ENCODE results near the gene SAPCD2. TPM values are rescaled to one million over a fixed set of nuclear protein-coding genes. Genes with fewer than 3 reads are reported as not detected.

The SAPCD2 gene
- total RNA-seq, 3 donors from 2014 or later, result 2.7 to 11.2 (median 6.0) TPM

GRCh38 chr9:137108608-137109249 is 38.4 kb upstream of the SAPCD2 start:
- no peak for ATAC-seq
- intact Hi-C loops (cut with DNase I, micrococcal nuclease), result no loop called here
- H3K4me1 ChIP-seq (ENCODE audit: low read depth), result no peaks in the 10 kb centered on the region
- no peak for DNase-seq
- no peak overlapping the region for H3K4me3 ChIP-seq
- H3K9me3 ChIP-seq, result no peaks in the 10 kb centered on the region
- no peaks in the 10 kb centered on the region for H3K36me3 ChIP-seq (ENCODE audit: low read depth)
- no peak for TF ChIP-seq CTCF (IDR thresholded peaks at IDR 0.05)

GRCh38 chr9:137107982-137108381 is 37.6 kb upstream of the SAPCD2 start:
- intact Hi-C loops (cut with DNase I, micrococcal nuclease), result no loop called here
- H3K4me1 ChIP-seq (ENCODE audit: low read depth), result no peaks in the 10 kb centered on the region
- H3K9me3 ChIP-seq, result no peaks in the 10 kb centered on the region
- no peaks in the 10 kb centered on the region for H3K36me3 ChIP-seq (ENCODE audit: low read depth)
- no peak for ATAC-seq
- no peak overlapping the region for H3K4me3 ChIP-seq
- DNase-seq, result no peak
- no peak for TF ChIP-seq CTCF (IDR thresholded peaks at IDR 0.05)

GRCh38 chr9:137107312-137107921 is 37.1 kb upstream of the SAPCD2 start:
- Histone ChIP-seq H3K36me3 (ENCODE audit: low read depth) (no peaks in the 10 kb centered on the region), H3K9me3 (no peaks in the 10 kb centered on the region), H3K4me3 (no peak overlapping the region), H3K4me1 (ENCODE audit: low read depth) (no peaks in the 10 kb centered on the region)
- DNase-seq (no peak), ATAC-seq (no peak)
- intact Hi-C loops (cut with DNase I, micrococcal nuclease), result no loop called here
- TF ChIP-seq CTCF (IDR thresholded peaks at IDR 0.05), result no peak

GRCh38 chr9:137106662-137107250 is 36.4 kb upstream of the SAPCD2 start:
- ATAC-seq (no peak), DNase-seq (no peak)
- TF ChIP-seq CTCF (IDR thresholded peaks at IDR 0.05), result no peak
- Histone ChIP-seq H3K4me3 (no peak overlapping the region), H3K4me1 (ENCODE audit: low read depth) (no peaks in the 10 kb centered on the region), H3K9me3 (no peaks in the 10 kb centered on the region), H3K36me3 (ENCODE audit: low read depth) (no peaks in the 10 kb centered on the region)
- intact Hi-C loops (cut with DNase I, micrococcal nuclease), result no loop called here

GRCh38 chr9:137105814-137106661 is 35.7 kb upstream of the SAPCD2 start:
- no peak overlapping the region for H3K4me3 ChIP-seq
- peaks cover 5% of the 10 kb centered on the region for H3K36me3 ChIP-seq (ENCODE audit: low read depth)
- H3K4me1 ChIP-seq (ENCODE audit: low read depth), result no peaks in the 10 kb centered on the region
- TF ChIP-seq CTCF (IDR thresholded peaks at IDR 0.05), result no peak
- intact Hi-C loops (cut with DNase I, micrococcal nuclease), result no loop called here
- ATAC-seq (no peak), DNase-seq (no peak)
- no peaks in the 10 kb centered on the region for H3K9me3 ChIP-seq
